Large intestine (tissue), 3 donors: ENCODE measurements around the gene ZC3H14. TPM values are rescaled to one million over a fixed set of nuclear protein-coding genes. Genes with fewer than 3 reads are reported as not detected.
A peak's percentile ranks its signal among the peaks of the same experiment; 100 is the strongest.

Experiments
- DNase-seq, 2 donors: peaks; one replicate each; pipeline versions ENCODE4 v3.0.0 to v3.0.0-alpha.2; 2013
- H3K27ac ChIP-seq: one replicate; pipeline ENCODE4 v1.5.1; 2013; ENCODE audit warnings: low read length
- H3K27me3 ChIP-seq: 2 replicates; pipeline ENCODE4 v1.6.1; 2013; ENCODE audit warnings: low read length; ENCODE audit not compliant: control insufficient read depth, insufficient read depth
- H3K36me3 ChIP-seq: 2 replicates; pipeline ENCODE4 v1.6.1; 2013; ENCODE audit warnings: low read length; ENCODE audit not compliant: control insufficient read depth, insufficient read depth
- H3K4me1 ChIP-seq: one replicate; pipeline ENCODE4 v1.6.1; 2013; ENCODE audit warnings: low read length; ENCODE audit not compliant: control insufficient read depth, insufficient read depth
- H3K4me3 ChIP-seq: one replicate; pipeline ENCODE4 v1.5.1; 2013; ENCODE audit warnings: low read length
- H3K9me3 ChIP-seq: one replicate; pipeline ENCODE4 v1.6.1; 2013; ENCODE audit warnings: mild to moderate bottlenecking, low read depth, low read length, moderate library complexity; ENCODE audit not compliant: control insufficient read depth
- WGBS: methylation state at CpG from one replicate; pipeline ENCODE4 v1.1.5; 2013; ENCODE audit warnings: low lambda C conversion rate; ENCODE audit not compliant: insufficient coverage; 5-methylcytosine and 5-hydroxymethylcytosine counted together
- polyA plus RNA-seq: library from polyadenylated mRNA; unstranded; fragments of 120-200 nt; gene quantifications from one replicate; pipeline ENCODE4 v1.2.1, GENCODE V29; 2013

Gene ZC3H14
- polyA plus RNA-seq, 1 donor: 65.0 TPM

- Histone ChIP-seq H3K4me1 (peaks cover 11% of the 10 kb centered on the region), H3K4me3 (no peak overlapping the region), H3K36me3 (no peaks in the 10 kb centered on the region), H3K27me3 (no peaks in the 10 kb centered on the region), H3K27ac (no peak overlapping the region), H3K9me3 (no peaks in the 10 kb centered on the region)
- no CpG with 5 or more reads among the region's 6 CpGs for WGBS
- no peak for DNase-seq
These were observed 29.7 kb upstream of the ZC3H14 start for GRCh38 chr14:88533064-88533602.

- no CpG with 5 or more reads among the region's 4 CpGs for WGBS
- Histone ChIP-seq H3K27me3 (no peaks in the 10 kb centered on the region), H3K36me3 (no peaks in the 10 kb centered on the region), H3K4me1 (peaks cover 11% of the 10 kb centered on the region), H3K27ac (peak overlapping the region; percentile 20), H3K9me3 (no peaks in the 10 kb centered on the region), H3K4me3 (no peak overlapping the region)
- DNase-seq: peak; percentile 84 to 93
These were observed 27.7 kb upstream of the ZC3H14 start for GRCh38 chr14:88535149-88535548.

GRCh38 chr14:88535813-88536212, 27.0 kb upstream of the ZC3H14 start:
- H3K9me3 ChIP-seq: no peaks in the 10 kb centered on the region
- 25% methylated on average over 3 of the region's 4 CpGs for WGBS
- H3K36me3 ChIP-seq: no peaks in the 10 kb centered on the region
- no peak overlapping the region for H3K4me3 ChIP-seq
- DNase-seq: no peak
- H3K27me3 ChIP-seq: no peaks in the 10 kb centered on the region
- peaks cover 11% of the 10 kb centered on the region for H3K4me1 ChIP-seq
- peak overlapping the region; percentile 20 for H3K27ac ChIP-seq

- Histone ChIP-seq H3K4me1 (no peaks in the 10 kb centered on the region), H3K9me3 (no peaks in the 10 kb centered on the region), H3K27me3 (no peaks in the 10 kb centered on the region), H3K27ac (no peak overlapping the region), H3K36me3 (no peaks in the 10 kb centered on the region), H3K4me3 (no peak overlapping the region)
- WGBS: 88% methylated on average over 1 of the region's 1 CpG
- DNase-seq: no peak
These were observed 21.5 kb upstream of the ZC3H14 start for GRCh38 chr14:88541324-88541723.

GRCh38 chr14:88542857-88543795, 19.7 kb upstream of the ZC3H14 start:
- Histone ChIP-seq H3K4me3 (no peak overlapping the region), H3K9me3 (no peaks in the 10 kb centered on the region), H3K36me3 (no peaks in the 10 kb centered on the region), H3K27me3 (no peaks in the 10 kb centered on the region), H3K27ac (peak overlapping the region; percentile 52), H3K4me1 (no peaks in the 10 kb centered on the region)
- DNase-seq: peak; percentile 54 to 74
- WGBS: 80% methylated on average over 1 of the region's 6 CpGs

GRCh38 chr14:88545256-88545655, 17.6 kb upstream of the ZC3H14 start:
- H3K27ac ChIP-seq: no peak overlapping the region
- H3K9me3 ChIP-seq: no peaks in the 10 kb centered on the region

GRCh38 chr14:88546621-88547385, 16.0 kb upstream of the ZC3H14 start:
- Histone ChIP-seq H3K4me1 (peaks cover 5% of the 10 kb centered on the region), H3K27ac (no peak overlapping the region)
- peak in 1 of 2 donors; percentile 18 for DNase-seq

More at GRCh38 chr14:88545256-88545655, 17.6 kb upstream of the ZC3H14 start:
- Histone ChIP-seq H3K4me3 (no peak overlapping the region), H3K27me3 (no peaks in the 10 kb centered on the region), H3K36me3 (peaks cover 9% of the 10 kb centered on the region), H3K4me1 (no peaks in the 10 kb centered on the region)
- DNase-seq: no peak
- no CpG with 5 or more reads among the region's 3 CpGs for WGBS

GRCh38 chr14:88547386-88547780, 15.5 kb upstream of the ZC3H14 start:
- H3K9me3 ChIP-seq: no peaks in the 10 kb centered on the region
- peaks cover 11% of the 10 kb centered on the region for H3K4me1 ChIP-seq
- no peak for DNase-seq
- H3K27ac ChIP-seq: no peak overlapping the region
- 80% methylated on average over 1 of the region's 3 CpGs for WGBS
- peaks cover 9% of the 10 kb centered on the region for H3K36me3 ChIP-seq
- H3K4me3 ChIP-seq: no peak overlapping the region
- H3K27me3 ChIP-seq: peaks cover 6% of the 10 kb centered on the region

More at GRCh38 chr14:88546621-88547385, 16.0 kb upstream of the ZC3H14 start:
- Histone ChIP-seq H3K9me3 (no peaks in the 10 kb centered on the region), H3K27me3 (peaks cover 1% of the 10 kb centered on the region), H3K4me3 (no peak overlapping the region), H3K36me3 (peaks cover 9% of the 10 kb centered on the region)
- WGBS: 36% methylated on average over 3 of the region's 4 CpGs

GRCh38 chr14:88550078-88550477, 12.8 kb upstream of the ZC3H14 start:
- no peak for DNase-seq
- H3K27ac ChIP-seq: no peak overlapping the region

More at GRCh38 chr14:88550078-88550477, 12.8 kb upstream of the ZC3H14 start:
- no CpG with 5 or more reads among the region's 15 CpGs for WGBS
- Histone ChIP-seq H3K4me1 (peaks cover 26% of the 10 kb centered on the region), H3K9me3 (no peaks in the 10 kb centered on the region), H3K4me3 (no peak overlapping the region), H3K27me3 (peaks cover 13% of the 10 kb centered on the region), H3K36me3 (peaks cover 9% of the 10 kb centered on the region)
